SK-N-SH (cell line): Measurements from ENCODE around the gene SPEM3. TPM values are rescaled to one million over a fixed set of nuclear protein-coding genes. Genes with fewer than 3 reads are reported as not detected.

ENCODE experiments used
- CTCF ChIA-PET: fragments of 300-600, 350-600 bp; formaldehyde crosslinking; extraction: SDS; loops from one replicate; lab custom pipeline; 2021; lab: Yijun Ruan, JAX
- POLR2A ChIA-PET: fragments of 350-600 bp; sonication (Branson Sonifier 250); formaldehyde crosslinking; extraction: SDS; loops from one replicate; lab custom pipeline; 2020; ENCODE audit warnings: antibody characterized with exemption, inconsistent platforms; lab: Yijun Ruan, JAX
- DNase-seq: peaks from one replicate; pipeline ENCODE4 v3.0.0; 2012
- H2AFZ ChIP-seq: fragments of 200-600 bp; sonication (generic); 2 replicates; pipeline ENCODE4 v1.8.1; 2016; ENCODE audit warnings: antibody characterized with exemption, mild to moderate bottlenecking, low read depth
- H3F3A ChIP-seq: fragments of 200-600 bp; sonication (generic); replicated peaks from 2 replicates; pipeline ENCODE3; 2016; ENCODE audit warnings: antibody characterized with exemption, mild to moderate bottlenecking; ENCODE audit not compliant: insufficient read depth
- H3K27ac ChIP-seq, 2 experiments: fragments of 200-500 bp in 1 of 2; fragments of 200-600 bp in 1 of 2; sonication (Bioruptor generic) in 1 of 2; sonication (generic), shearing (Covaris generic) in 1 of 2; 2 replicates each; pipeline versions ENCODE4 v1.5.1 to v1.6.1; 2014 to 2016; ENCODE audit warnings: low read depth in 2 of 2, inconsistent platforms in 1 of 2, low read length in 1 of 2, mild to moderate bottlenecking in 1 of 2, mixed read lengths in 1 of 2
- H3K27me3 ChIP-seq: fragments of 200-600 bp; sonication (generic), shearing (Covaris generic); 2 replicates; pipeline ENCODE4 v1.6.1; 2016; ENCODE audit warnings: mixed run types; ENCODE audit not compliant: insufficient read depth
- H3K36me3 ChIP-seq, 2 experiments: fragments of 200-500 bp in 1 of 2; fragments of 200-600 bp in 1 of 2; sonication (Bioruptor generic) in 1 of 2; sonication (generic) in 1 of 2; replicated peaks in 1 of 2; 2 replicates each; pipeline versions ENCODE3 to v1.5.1; 2014 to 2016; ENCODE audit warnings: low read length in 1 of 2, mild to moderate bottlenecking in 1 of 2; ENCODE audit not compliant: insufficient read depth in 2 of 2, control insufficient read depth in 1 of 2
- H3K4me1 ChIP-seq, 2 experiments: fragments of 200-500 bp in 1 of 2; fragments of 200-600 bp in 1 of 2; sonication (Bioruptor generic) in 1 of 2; sonication (generic), shearing (Covaris generic) in 1 of 2; 2 replicates each; pipeline versions ENCODE4 v1.5.1 to v1.6.1; 2014 to 2016; ENCODE audit warnings: low read depth in 1 of 2, low read length in 1 of 2, mixed run types in 1 of 2; ENCODE audit not compliant: insufficient read depth in 2 of 2, control insufficient read depth in 1 of 2
- H3K4me2 ChIP-seq: fragments of 200-600 bp; sonication (generic), shearing (Covaris generic); 2 replicates; pipeline ENCODE4 v1.6.1; 2017; ENCODE audit warnings: mixed run types
- H3K4me3 ChIP-seq, 2 experiments: fragments of 200-500 bp in 1 of 2; fragments of 200-600 bp in 1 of 2; sonication (Bioruptor generic) in 1 of 2; sonication (generic), shearing (Covaris generic) in 1 of 2; 2 replicates each; pipeline versions ENCODE4 v1.5.1 to v1.8.1; 2014 to 2016; ENCODE audit warnings: low read depth in 2 of 2, inconsistent platforms in 1 of 2, low read length in 1 of 2, mild to moderate bottlenecking in 1 of 2, mixed read lengths in 1 of 2, moderate library complexity in 1 of 2
- H3K79me2 ChIP-seq: fragments of 200-600 bp; sonication (generic); 2 replicates; pipeline ENCODE4 v1.8.1; 2017; ENCODE audit warnings: mild to moderate bottlenecking; ENCODE audit not compliant: insufficient read depth
- H3K9ac ChIP-seq: fragments of 200-600 bp; sonication (generic); 2 replicates; pipeline ENCODE4 v1.6.1; 2017; ENCODE audit warnings: mixed run types
- H3K9me2 ChIP-seq: fragments of 200-600 bp; sonication (generic); 2 replicates; pipeline ENCODE4 v1.6.1; 2017; ENCODE audit warnings: mixed run types
- H3K9me3 ChIP-seq: fragments of 200-600 bp; sonication (generic); 2 replicates; pipeline ENCODE4 v1.6.1; 2017; ENCODE audit warnings: mixed run types, mild to moderate bottlenecking, moderate library complexity
- H4K20me1 ChIP-seq: fragments of 200-600 bp; sonication (generic); 2 replicates; pipeline ENCODE4 v1.6.1; 2017; ENCODE audit warnings: mild to moderate bottlenecking, mixed run types; ENCODE audit not compliant: insufficient read depth
- ELF1 ChIP-seq: IDR thresholded peaks from 2 replicates; pipeline ENCODE4 v1.4.0; 2012
- FOSL2 ChIP-seq: IDR thresholded peaks from 2 replicates; pipeline ENCODE4 v1.4.0; 2012; ENCODE audit warnings: low read depth, mild to moderate bottlenecking, moderate library complexity, borderline replicate concordance
- FOXJ3 ChIP-seq: sonication (generic); formaldehyde crosslinking; IDR thresholded peaks from 2 replicates; pipeline ENCODE4 v1.5.1; 2020; ENCODE audit warnings: mild to moderate bottlenecking, missing genetic modification reagents
- IRF3 ChIP-seq: fragments of 150-350 bp; IDR thresholded peaks from 2 replicates; pipeline ENCODE4 v1.6.1; 2016; ENCODE audit warnings: mild to moderate bottlenecking, low read depth, low read length
- JUND ChIP-seq: IDR thresholded peaks from 2 replicates; pipeline ENCODE4 v1.4.0; 2012
- MAX ChIP-seq: IDR thresholded peaks from 2 replicates; pipeline ENCODE4 v1.4.0; 2012; ENCODE audit warnings: low read depth
- MXI1 ChIP-seq: IDR thresholded peaks from 2 replicates; pipeline ENCODE4 v1.6.1; 2012; ENCODE audit warnings: mild to moderate bottlenecking, low read depth, low read length, improper control_type of control experiment
- PBX3 ChIP-seq: IDR thresholded peaks from 2 replicates; pipeline ENCODE4; 2012
- POLR2AphosphoS5 ChIP-seq: IDR thresholded peaks from 2 replicates; pipeline ENCODE4 v1.6.1; 2012; ENCODE audit warnings: low read depth, low read length
- RAD21 ChIP-seq: IDR thresholded peaks from 2 replicates; pipeline ENCODE4 v1.6.1; 2012; ENCODE audit warnings: mild to moderate bottlenecking, low read length
- RCOR1 ChIP-seq: fragments of 150-350 bp; IDR thresholded peaks from 2 replicates; pipeline ENCODE4 v1.6.1; 2017; ENCODE audit warnings: antibody characterized with exemption, low read length
- RFX5 ChIP-seq: IDR thresholded peaks from 2 replicates; pipeline ENCODE4 v1.6.1; 2012; ENCODE audit warnings: mild to moderate bottlenecking, improper control_type of control experiment, low read length
- RXRA ChIP-seq: IDR thresholded peaks from 2 replicates; pipeline ENCODE4 v1.4.0; 2012; ENCODE audit warnings: low read depth, mild to moderate bottlenecking, borderline replicate concordance
- SMC3 ChIP-seq: IDR thresholded peaks from 2 replicates; pipeline ENCODE4 v1.6.1; 2012; ENCODE audit warnings: low read depth, low read length, improper control_type of control experiment
- TAF1 ChIP-seq: IDR thresholded peaks from 2 replicates; pipeline ENCODE4 v1.6.1; 2012; ENCODE audit warnings: low read depth, mild to moderate bottlenecking, low read length, moderate library complexity, borderline replicate concordance
- TEAD4 ChIP-seq: IDR thresholded peaks from 2 replicates; pipeline ENCODE4 v1.4.0; 2012; ENCODE audit warnings: mild to moderate bottlenecking, borderline replicate concordance; ENCODE audit not compliant: insufficient read depth
- USF1 ChIP-seq: IDR thresholded peaks from 2 replicates; pipeline ENCODE4 v1.4.0; 2012; ENCODE audit warnings: low read depth, borderline replicate concordance
- WGBS: methylation state at CpG from one replicate; pipeline ENCODE4 v1.1.6; 2017; ENCODE audit warnings: low lambda C conversion rate; 5-methylcytosine and 5-hydroxymethylcytosine counted together
- polyA plus RNA-seq, 3 experiments: library from polyadenylated mRNA; depleted of rRNA; stranded (reverse); fragments of >200 nt; gene quantifications; 2 replicates each; pipeline ENCODE4 v1.2.3, GENCODE V29; 2012
- TF ChIP-seq, protein P1 (sequence below): fragments of 200-600 bp; sonication (generic); IDR thresholded peaks from 2 replicates; pipeline ENCODE4 v1.6.1; 2017; ENCODE audit warnings: antibody characterized with exemption, mild to moderate bottlenecking, moderate library complexity

Gene SPEM3
- polyA plus RNA-seq, 1 of the 3 experiments (the other 2 are of a cell fraction): not detected

DNA sequence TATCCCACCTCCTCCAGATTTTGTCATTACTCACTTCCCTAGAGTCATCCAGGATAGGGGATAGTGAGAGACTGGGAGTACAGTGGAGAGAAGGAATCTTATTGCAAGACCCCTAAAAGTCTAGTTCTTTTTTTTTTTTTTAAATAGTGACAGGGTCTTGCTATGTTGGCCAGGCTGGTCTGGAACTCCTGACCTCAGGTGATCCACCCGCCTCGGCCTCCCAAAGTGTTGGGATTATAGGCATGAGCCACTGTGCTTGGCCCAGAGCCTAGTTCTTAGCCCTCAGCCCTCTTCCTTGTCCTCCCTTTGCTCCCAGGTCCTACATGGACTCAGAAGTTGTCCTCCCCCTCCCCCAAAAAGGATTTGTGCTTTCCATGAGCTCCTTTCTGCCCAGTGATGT lies 13.5 kb downstream of the SPEM3 start:
- POLR2A ChIA-PET: interaction anchor here (0.5 to 3.3 kb wide), 3 partner anchors 38 to 96 kb away, joined by 3 to 19 read pairs (median 13); partner anchors contain the start of genes POLR2A and TMEM256
- peaks cover 7 to 23% of the 10 kb centered on the region in 2 experiments; a peak in 2 of 4 replicates for H3K4me1 ChIP-seq
- no peaks in the 10 kb centered on the region for H3K27me3 ChIP-seq
- no peak overlapping the region for H3K4me2 ChIP-seq
- no peaks in the 10 kb centered on the region for H3K9me3 ChIP-seq
- 89% methylated on average over 2 of the region's 2 CpGs for WGBS
- CTCF ChIA-PET: interaction anchor here (1.1 to 1.4 kb wide), 2 partner anchors 11 to 87 kb away, joined by 3 to 11 read pairs; no protein-coding TSS in a partner anchor
- no peaks in the 10 kb centered on the region for H3K9me2 ChIP-seq
- TF ChIP-seq USF1 (no peak), FOXJ3 (CRISPR knock-in tag) (no peak), ELF1 (no peak), TAF1 (no peak), TEAD4 (no peak), MXI1 (no peak), RXRA (no peak), IRF3 (no peak), RFX5 (no peak), SMC3 (no peak)
- no peak overlapping the region for H2AFZ ChIP-seq
- H3K9ac ChIP-seq: no peak overlapping the region
- H3K27ac ChIP-seq: no peak overlapping the region
- no peak for DNase-seq
- no peak overlapping the region for H3K4me3 ChIP-seq
- H4K20me1 ChIP-seq: no peaks in the 10 kb centered on the region
- H3K36me3 ChIP-seq: peaks cover 0 to 4% of the 10 kb centered on the region in 2 experiments
- no peaks in the 10 kb centered on the region for H3K79me2 ChIP-seq
- H3F3A ChIP-seq: peaks cover 18% of the 10 kb centered on the region

DNA sequence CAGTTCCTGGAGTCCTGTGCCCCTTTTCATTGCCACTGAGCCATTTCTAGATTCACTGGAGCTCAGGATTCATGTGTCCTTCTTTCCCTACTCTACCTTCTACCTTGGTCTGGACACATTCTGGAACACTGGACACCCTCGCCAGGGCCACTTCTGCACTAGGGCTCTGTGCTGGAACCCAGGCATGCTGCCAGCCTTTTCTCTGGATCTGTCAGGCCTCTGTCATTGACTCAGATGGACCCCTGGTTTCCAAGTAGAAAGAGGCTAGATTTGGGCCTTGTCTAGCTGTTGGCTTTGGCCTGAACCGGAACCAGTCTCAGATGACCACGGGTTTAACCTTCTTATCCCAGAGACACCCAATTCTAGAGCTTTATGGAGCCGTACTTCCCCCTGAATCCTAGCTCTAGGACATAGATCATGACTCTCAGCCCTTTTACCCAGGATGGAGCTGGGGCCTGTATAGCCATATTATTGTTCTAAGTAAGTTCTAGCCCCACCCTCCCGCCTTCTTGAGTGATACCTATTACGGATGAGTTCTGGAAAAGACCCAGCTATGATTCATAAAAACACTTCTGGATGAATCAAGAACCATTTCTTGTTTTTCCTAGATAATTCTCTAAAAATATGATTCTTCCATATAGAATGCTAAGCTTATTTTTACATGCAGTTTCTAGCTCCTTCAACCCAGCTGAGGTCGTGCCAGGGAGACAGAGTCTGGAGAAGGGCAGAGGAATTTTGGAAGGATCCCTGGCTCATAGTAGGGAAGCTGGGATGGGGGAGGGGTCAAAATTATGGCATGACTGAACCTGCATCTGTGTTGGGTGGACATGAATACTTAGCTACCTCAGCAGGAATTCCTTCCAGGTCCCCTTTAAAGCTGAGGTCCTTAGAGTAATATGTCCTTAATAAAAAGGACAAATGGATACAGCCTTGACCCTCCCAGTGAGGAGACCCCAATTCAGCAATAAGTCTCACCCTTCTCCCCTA lies 15.1 kb downstream of the SPEM3 start:
- Histone ChIP-seq H4K20me1 (no peaks in the 10 kb centered on the region), H3K9me2 (no peaks in the 10 kb centered on the region), H3K79me2 (no peaks in the 10 kb centered on the region), H3F3A (peaks cover 18% of the 10 kb centered on the region), H3K4me2 (no peak overlapping the region), H3K9me3 (no peaks in the 10 kb centered on the region), H3K27me3 (no peaks in the 10 kb centered on the region), H3K36me3 (no peaks in the 10 kb centered on the region), H3K4me3 (no peak overlapping the region), H3K4me1 (peaks cover 7 to 21% of the 10 kb centered on the region in 2 experiments; a peak in 2 of 4 replicates), H2AFZ (no peak overlapping the region), H3K27ac (no peak overlapping the region), H3K9ac (no peak overlapping the region)
- CTCF ChIA-PET: interaction anchor here (0.9 to 1.8 kb wide), 7 partner anchors 8 to 97 kb away, joined by 3 to 8 read pairs (median 3); partner anchors contain the start of genes SPEM2 and TMEM102
- no peak for DNase-seq
- 69% methylated on average over 7 of the region's 7 CpGs for WGBS
- POLR2A ChIA-PET: interaction anchor here (0.5 to 1.4 kb wide), 3 partner anchors 40 to 176 kb away, joined by 3 to 6 read pairs (median 3); partner anchors contain the start of genes POLR2A and SENP3
- no peak for TF ChIP-seq JUND
- no peak for TF ChIP-seq MAX
- no peak for TF ChIP-seq RCOR1
- TF ChIP-seq IRF3: no peak
- no peak for TF ChIP-seq TAF1
- TF ChIP-seq, protein P1, sequence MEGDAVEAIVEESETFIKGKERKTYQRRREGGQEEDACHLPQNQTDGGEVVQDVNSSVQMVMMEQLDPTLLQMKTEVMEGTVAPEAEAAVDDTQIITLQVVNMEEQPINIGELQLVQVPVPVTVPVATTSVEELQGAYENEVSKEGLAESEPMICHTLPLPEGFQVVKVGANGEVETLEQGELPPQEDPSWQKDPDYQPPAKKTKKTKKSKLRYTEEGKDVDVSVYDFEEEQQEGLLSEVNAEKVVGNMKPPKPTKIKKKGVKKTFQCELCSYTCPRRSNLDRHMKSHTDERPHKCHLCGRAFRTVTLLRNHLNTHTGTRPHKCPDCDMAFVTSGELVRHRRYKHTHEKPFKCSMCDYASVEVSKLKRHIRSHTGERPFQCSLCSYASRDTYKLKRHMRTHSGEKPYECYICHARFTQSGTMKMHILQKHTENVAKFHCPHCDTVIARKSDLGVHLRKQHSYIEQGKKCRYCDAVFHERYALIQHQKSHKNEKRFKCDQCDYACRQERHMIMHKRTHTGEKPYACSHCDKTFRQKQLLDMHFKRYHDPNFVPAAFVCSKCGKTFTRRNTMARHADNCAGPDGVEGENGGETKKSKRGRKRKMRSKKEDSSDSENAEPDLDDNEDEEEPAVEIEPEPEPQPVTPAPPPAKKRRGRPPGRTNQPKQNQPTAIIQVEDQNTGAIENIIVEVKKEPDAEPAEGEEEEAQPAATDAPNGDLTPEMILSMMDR: no peak
- no peak for TF ChIP-seq RAD21
- no peak; the same call in 1 of the 2 replicates for TF ChIP-seq FOSL2
- TF ChIP-seq FOXJ3 (CRISPR knock-in tag): no peak
- no peak for TF ChIP-seq POLR2AphosphoS5
- no peak for TF ChIP-seq PBX3
